HG02763 (cell line): ENCODE results near the gene SAG.

Source experiments
- ATAC-seq: cut with Tn5 transposase; IDR thresholded peaks from one replicate; pipeline ENCODE4 v1.9.1; 2021; ENCODE audit warnings: mild to moderate bottlenecking, moderate library complexity; ENCODE audit not compliant: unreplicated experiment

SAG gene

GRCh38 chr2:233307565-233307964 is at the start of gene SAG:
SAG (plus strand) TSS chr2:233307816; CDS start chr2:233309190, 1,374 bp downstream.
- ATAC-seq, result no peak

GRCh38 chr2:233258211-233258610 is 49.4 kb upstream of the SAG start:
- ATAC-seq, result no peak

DNA sequence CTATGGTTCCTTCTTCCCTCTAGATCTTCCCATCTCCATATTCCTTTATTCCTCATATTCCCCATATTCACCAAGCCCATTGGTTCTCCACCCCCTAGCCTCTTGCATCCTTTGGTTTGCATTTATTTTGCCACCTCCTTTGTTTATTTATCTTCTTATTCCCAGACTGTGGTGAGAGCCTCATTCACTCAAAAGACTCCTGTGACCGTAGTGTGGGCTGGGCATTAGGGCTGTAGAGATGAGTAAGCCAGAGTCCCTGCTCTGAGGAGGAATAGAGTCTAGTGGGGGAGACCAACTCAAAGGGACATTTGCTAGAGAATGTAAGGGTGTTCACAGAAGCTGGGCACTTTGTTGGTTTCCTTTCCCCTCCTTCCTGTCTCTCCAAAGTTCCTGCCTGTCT is 47.9 kb upstream of the SAG start:
- ATAC-seq, result no peak

GRCh38 chr2:233260661-233261060 is 47.0 kb upstream of the SAG start:
- ATAC-seq, result no peak

GRCh38 chr2:233261819-233262555 is 45.6 kb upstream of the SAG start:
- peak; percentile 46 for ATAC-seq

DNA sequence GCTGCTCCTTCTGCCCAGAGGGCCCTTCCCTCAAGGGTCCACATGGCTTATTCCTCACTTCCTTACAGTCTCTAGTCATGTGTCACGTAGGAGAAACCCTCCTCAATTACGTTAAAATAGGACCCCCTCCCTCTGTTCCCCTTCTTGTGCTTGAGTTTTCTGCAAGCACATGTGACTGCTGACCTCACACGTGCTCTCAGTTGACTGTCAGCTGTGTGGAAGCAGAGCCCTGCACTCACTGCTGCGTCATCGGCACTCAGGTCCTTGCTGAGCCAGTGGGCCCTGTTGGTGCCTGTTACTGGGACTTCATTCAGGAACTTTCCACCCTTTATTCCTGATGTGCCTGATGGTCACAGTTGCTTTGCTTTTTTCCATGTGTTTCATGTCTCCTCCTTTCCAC is 45.1 kb upstream of the SAG start:
- no peak for ATAC-seq

- no peak for ATAC-seq
These were observed 44.5 kb upstream of the SAG start for GRCh38 chr2:233263045-233263570.

DNA sequence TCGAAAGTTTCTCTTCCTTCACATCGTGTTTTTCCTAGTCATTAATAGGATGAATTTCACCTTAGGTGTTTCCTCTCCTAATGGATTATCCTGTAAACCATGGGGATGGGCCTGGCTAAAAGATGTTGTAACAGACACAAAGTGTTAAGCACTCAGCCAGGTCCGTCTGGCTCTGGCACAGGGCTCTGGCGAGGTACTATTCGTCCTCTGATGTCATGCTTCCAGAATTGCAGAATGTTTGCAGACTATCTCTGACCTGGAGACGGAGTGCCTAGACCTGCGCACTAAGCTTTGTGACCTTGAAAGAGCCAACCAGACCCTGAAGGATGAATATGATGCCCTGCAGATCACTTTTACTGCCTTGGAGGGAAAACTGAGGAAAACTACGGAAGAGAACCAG is 42.9 kb upstream of the SAG start:
- ATAC-seq, result no peak

GRCh38 chr2:233265899-233266431 is 41.7 kb upstream of the SAG start:
- ATAC-seq, result no peak

GRCh38 chr2:233266481-233266880 is 41.1 kb upstream of the SAG start:
- no peak for ATAC-seq

- ATAC-seq, result no peak
These were observed 39.9 kb upstream of the SAG start for GRCh38 chr2:233267516-233268245.

GRCh38 chr2:233270366-233270765 is 37.2 kb upstream of the SAG start:
- ATAC-seq, result no peak

DNA sequence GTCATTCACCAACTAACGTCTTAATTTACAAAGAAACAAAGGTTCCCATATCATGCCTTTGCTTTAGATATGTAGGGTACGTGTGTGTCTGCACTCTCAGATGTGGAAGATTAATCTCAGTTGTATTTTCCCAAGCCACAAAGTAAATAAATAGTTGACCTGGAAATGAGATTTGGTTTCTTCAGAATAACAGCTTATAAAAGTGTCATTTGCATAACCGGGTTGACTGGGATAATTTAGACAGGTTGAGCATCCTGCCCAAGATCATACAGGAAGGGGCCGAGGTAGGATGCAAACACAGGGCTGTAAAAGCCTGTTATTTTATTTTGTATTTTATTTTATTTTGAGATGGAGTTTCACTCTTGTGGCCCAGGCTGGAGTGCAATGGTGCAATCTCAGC is 36.7 kb upstream of the SAG start:
- ATAC-seq, result no peak

- no peak for ATAC-seq
These were observed 35.9 kb upstream of the SAG start for GRCh38 chr2:233271693-233272092.

GRCh38 chr2:233273120-233273519 is 34.5 kb upstream of the SAG start:
- no peak for ATAC-seq

DNA sequence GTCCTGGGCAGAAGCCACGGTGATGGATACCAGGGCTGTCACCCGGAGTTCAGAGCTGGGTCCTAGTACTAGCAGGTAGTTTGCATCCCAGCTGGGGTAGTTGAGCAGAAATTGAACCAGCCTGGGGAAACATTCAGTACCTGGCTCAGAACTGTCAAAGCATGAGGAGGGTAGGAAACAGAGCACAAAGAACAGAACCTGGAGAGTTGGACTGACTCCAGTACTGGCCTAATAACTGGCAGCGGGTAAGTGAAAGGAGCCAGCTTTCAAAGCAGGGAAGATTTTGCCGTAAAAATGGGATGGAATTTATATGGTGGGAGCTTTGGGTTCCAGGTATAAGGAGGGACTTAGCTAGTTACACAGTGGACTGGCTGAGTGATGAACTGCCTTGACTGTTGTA is 32.4 kb upstream of the SAG start:
- ATAC-seq, result no peak

GRCh38 chr2:233278921-233279320 is 28.7 kb upstream of the SAG start:
- no peak for ATAC-seq

DNA sequence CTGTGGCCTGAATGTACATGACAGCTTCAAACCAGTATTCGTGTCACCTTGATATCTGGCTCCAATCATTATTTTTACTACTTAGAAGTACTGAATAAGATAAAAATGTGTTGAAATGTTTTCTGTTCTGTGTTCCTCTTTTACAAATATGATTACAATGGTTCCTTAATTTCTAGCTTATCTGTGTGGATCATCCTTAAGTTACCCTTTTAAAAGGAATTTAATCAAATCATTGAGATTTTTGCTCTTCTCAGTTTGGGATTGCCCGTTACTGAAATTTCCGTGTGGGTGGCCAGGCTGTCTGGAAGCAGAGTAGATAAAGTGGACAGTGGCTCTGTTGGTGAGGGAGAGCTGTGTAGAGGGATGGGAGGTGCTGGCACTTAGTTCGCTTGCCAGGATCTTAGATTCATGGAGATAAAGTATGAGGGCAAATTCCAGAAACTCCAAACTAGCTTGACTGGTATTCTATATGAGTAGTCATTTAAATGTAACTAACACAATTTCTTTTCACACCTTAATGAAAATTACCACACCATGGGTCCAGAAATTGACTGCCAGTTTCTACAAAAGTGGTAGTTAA is 27.4 kb upstream of the SAG start:
- ATAC-seq, result no peak

DNA sequence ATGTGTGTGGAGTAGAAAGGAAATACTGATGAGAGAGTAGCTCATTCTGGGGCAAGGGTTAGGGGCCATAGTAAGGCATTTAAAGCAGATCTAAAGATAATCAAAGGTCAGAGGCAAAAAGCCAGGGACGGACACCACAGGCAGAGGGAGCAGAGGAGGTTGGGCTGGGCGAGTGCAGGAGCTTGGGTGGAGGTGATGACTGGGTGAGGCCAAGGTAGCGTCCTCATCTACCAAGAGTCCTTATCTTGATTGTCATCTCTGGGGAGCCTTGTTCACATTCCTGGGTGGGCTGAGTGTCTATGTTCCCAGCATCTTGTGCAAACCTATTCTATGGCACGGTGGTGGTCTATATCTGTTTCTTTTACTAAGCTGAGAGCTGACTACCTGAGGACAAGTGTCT is 26.1 kb upstream of the SAG start:
- no peak for ATAC-seq

GRCh38 chr2:233281992-233282603 is 25.5 kb upstream of the SAG start:
- no peak for ATAC-seq

GRCh38 chr2:233285921-233286320 is 21.7 kb upstream of the SAG start:
- no peak for ATAC-seq
